BJ (cell line): ENCODE measurements around the gene FLVCR1. TPM values are rescaled to one million over a fixed set of nuclear protein-coding genes. Genes with fewer than 3 reads are reported as not detected.
"Not testable (repeated sequence)": the region's sequence is repeated elsewhere in the genome, so short reads cannot be mapped to it uniquely, and the experiment has no call there.

ENCODE experiments used
- CTCF ChIA-PET: fragments of 350-600 bp; formaldehyde crosslinking; extraction: SDS; loops from one replicate; lab custom pipeline; 2021; ENCODE audit warnings: antibody characterized with exemption, inconsistent platforms; lab: Yijun Ruan, JAX
- POLR2A ChIA-PET: fragments of 300-600 bp; sonication (Branson Sonifier 250); formaldehyde crosslinking; extraction: SDS; loops from one replicate; lab custom pipeline; 2021; ENCODE audit warnings: antibody characterized with exemption; lab: Charles Lee
- DNase-seq: peaks from one replicate; pipeline ENCODE4 v3.0.0-alpha.2; 2011; ENCODE audit warnings: low read depth
- H3K27me3 ChIP-seq: 2 replicates; pipeline ENCODE4 v1.6.0; 2011; ENCODE audit warnings: low read length; ENCODE audit not compliant: control insufficient read depth, insufficient read depth
- H3K36me3 ChIP-seq: 2 replicates; pipeline ENCODE4 v1.5.1; 2011; ENCODE audit warnings: low read length; ENCODE audit not compliant: control insufficient read depth, insufficient read depth
- H3K4me3 ChIP-seq: 2 replicates; pipeline ENCODE4 v1.5.1; 2011; ENCODE audit warnings: low read depth, mild to moderate bottlenecking, control low read depth, low read length
- CTCF ChIP-seq: IDR thresholded peaks from 2 replicates; pipeline ENCODE4 v1.5.1; 2011; ENCODE audit warnings: low read depth, mild to moderate bottlenecking, control low read depth, inconsistent platforms, low read length, moderate library complexity; ENCODE audit not compliant: insufficient read depth
- polyA plus RNA-seq: library from polyadenylated mRNA; depleted of rRNA; stranded (reverse); fragments of >200 nt; gene quantifications from 2 replicates; pipeline ENCODE4 v1.2.3, GENCODE V29; 2011

Gene FLVCR1
- polyA plus RNA-seq, 1 experiment: 0.88 TPM

GRCh38 chr1:212908971-212909370, 50.9 kb downstream of the FLVCR1 start:
- no peaks in the 10 kb centered on the region for H3K27me3 ChIP-seq
- CTCF ChIA-PET: no interaction called here
- no peaks in the 10 kb centered on the region for H3K36me3 ChIP-seq
- no peak for TF ChIP-seq CTCF
- POLR2A ChIA-PET: no interaction called here
- no peak for DNase-seq
- no peak overlapping the region for H3K4me3 ChIP-seq

- ChIA-PET POLR2A (no interaction called here), CTCF (no interaction called here)
- no peak for TF ChIP-seq CTCF
- Histone ChIP-seq H3K27me3 (no peaks in the 10 kb centered on the region), H3K36me3 (no peaks in the 10 kb centered on the region), H3K4me3 (no peak overlapping the region)
- DNase-seq: no peak
These were observed 51.6 kb downstream of the FLVCR1 start for GRCh38 chr1:212909652-212910063.

GRCh38 chr1:212910213-212910612, 52.1 kb downstream of the FLVCR1 start:
- H3K36me3 ChIP-seq, CTCF ChIA-PET, POLR2A ChIA-PET, H3K4me3 ChIP-seq, DNase-seq, H3K27me3 ChIP-seq: not testable (repeated sequence)

GRCh38 chr1:212913638-212914037, 55.6 kb downstream of the FLVCR1 start:
- POLR2A ChIA-PET, DNase-seq, CTCF ChIA-PET, H3K27me3 ChIP-seq, H3K4me3 ChIP-seq, H3K36me3 ChIP-seq: not testable (repeated sequence)

- CTCF ChIA-PET, H3K27me3 ChIP-seq, POLR2A ChIA-PET, H3K36me3 ChIP-seq, DNase-seq, H3K4me3 ChIP-seq: not testable (repeated sequence)
These were observed 56.0 kb downstream of the FLVCR1 start for GRCh38 chr1:212914110-212914509.

GRCh38 chr1:212914789-212915188, 56.7 kb downstream of the FLVCR1 start:
- POLR2A ChIA-PET: no interaction called here
- Histone ChIP-seq H3K27me3 (peaks cover 6% of the 10 kb centered on the region), H3K36me3 (no peaks in the 10 kb centered on the region), H3K4me3 (no peak overlapping the region)
- no peak for DNase-seq
- CTCF ChIA-PET: no interaction called here
- no peak for TF ChIP-seq CTCF
